ENCODE data around the gene INSYN1. TPM values are rescaled to one million over a fixed set of nuclear protein-coding genes. Genes with fewer than 3 reads are reported as not detected.

Gene INSYN1
- total and polyA plus RNA-seq, 10 of the 15 experiments (the other 5 are each of a cell fraction or from before 2014, with no cell fraction given) = not detected

DNA sequence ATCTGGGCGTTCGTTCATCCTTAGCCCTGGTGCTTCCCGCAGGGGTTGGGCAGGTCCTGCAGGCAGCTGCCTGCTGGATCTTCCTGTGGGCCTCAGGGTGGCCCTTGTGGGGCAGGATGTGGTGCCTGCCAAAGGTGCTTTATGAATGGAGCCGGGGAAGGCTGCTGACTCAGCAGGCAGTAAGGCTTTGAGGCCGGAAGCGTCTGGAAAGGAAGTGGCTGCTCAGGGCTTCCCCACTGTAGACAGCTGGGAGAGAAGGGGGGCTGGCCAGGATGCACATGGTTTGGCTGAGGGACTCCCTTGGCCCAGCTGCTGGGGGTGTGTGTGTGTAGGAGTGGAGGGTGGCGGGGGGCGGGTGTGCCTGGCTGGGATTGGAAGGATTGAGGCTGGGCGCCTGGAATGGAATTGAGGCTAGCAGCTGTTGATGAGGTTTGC is 56.1 kb downstream of the INSYN1 start (continued):
- TF ChIP-seq PBX3 (IDR thresholded peaks at IDR 0.05; ENCODE audit: insufficient replicate concordance, low read depth, low read length) = peak; percentile 65
- peak; percentile 84 for TF ChIP-seq RUNX3 (IDR thresholded peaks at IDR 0.05; ENCODE audit: low read length)
- TF ChIP-seq CHD4 (IDR thresholded peaks at IDR 0.05) = no peak
- no peak for TF ChIP-seq SMAD5 (IDR thresholded peaks at IDR 0.05; ENCODE audit: low read depth)
- TF ChIP-seq BHLHE40 (IDR thresholded peaks at IDR 0.05; ENCODE audit: borderline replicate concordance in 1 of 2, low read depth in 2 of 2, low read length in 1 of 2) = 0 out of 4 replicates have a peak, but pooled peaks of 1 of the 2 experiments have one; percentile 3
- TF ChIP-seq CREM (IDR thresholded peaks at IDR 0.05; ENCODE audit: low read depth) = no peak; the same call in 1 of the 2 replicates
- TF ChIP-seq RBBP5 (conservative IDR thresholded peaks at IDR 0.05) = no peak
- no peak for TF ChIP-seq CHD1 (IDR thresholded peaks at IDR 0.05; ENCODE audit: low read depth, low read length)
- TF ChIP-seq PAX5 (IDR thresholded peaks at IDR 0.05; ENCODE audit: borderline replicate concordance, low read depth, low read length) = peak; percentile 31; the same call in 1 of the 2 replicates
- TF ChIP-seq, protein P1, sequence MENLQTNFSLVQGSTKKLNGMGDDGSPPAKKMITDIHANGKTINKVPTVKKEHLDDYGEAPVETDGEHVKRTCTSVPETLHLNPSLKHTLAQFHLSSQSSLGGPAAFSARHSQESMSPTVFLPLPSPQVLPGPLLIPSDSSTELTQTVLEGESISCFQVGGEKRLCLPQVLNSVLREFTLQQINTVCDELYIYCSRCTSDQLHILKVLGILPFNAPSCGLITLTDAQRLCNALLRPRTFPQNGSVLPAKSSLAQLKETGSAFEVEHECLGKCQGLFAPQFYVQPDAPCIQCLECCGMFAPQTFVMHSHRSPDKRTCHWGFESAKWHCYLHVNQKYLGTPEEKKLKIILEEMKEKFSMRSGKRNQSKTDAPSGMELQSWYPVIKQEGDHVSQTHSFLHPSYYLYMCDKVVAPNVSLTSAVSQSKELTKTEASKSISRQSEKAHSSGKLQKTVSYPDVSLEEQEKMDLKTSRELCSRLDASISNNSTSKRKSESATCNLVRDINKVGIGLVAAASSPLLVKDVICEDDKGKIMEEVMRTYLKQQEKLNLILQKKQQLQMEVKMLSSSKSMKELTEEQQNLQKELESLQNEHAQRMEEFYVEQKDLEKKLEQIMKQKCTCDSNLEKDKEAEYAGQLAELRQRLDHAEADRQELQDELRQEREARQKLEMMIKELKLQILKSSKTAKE (IDR thresholded peaks at IDR 0.05; ENCODE audit: low read depth, poor library complexity, severe bottlenecking) = no peak
- TF ChIP-seq CREB1 (IDR thresholded peaks at IDR 0.05; ENCODE audit: low read depth) = no peak; the same call in 1 of the 2 replicates
- no peak for TF ChIP-seq SREBF1 (IDR thresholded peaks at IDR 0.05; ENCODE audit: low read length)
- TF ChIP-seq RAD21 (IDR thresholded peaks at IDR 0.05; ENCODE audit: insufficient read depth, low read depth, low read length) = no peak

Measured in GM12878 (cell line).